GM21423 (cell line): ENCODE data around the gene INSL3.
"Not testable (repeated sequence)": the region's sequence is repeated elsewhere in the genome, so short reads cannot be mapped to it uniquely, and the experiment has no call there.

Experiments used
- ATAC-seq: cut with Tn5 transposase; IDR thresholded peaks from one replicate; pipeline ENCODE4 v1.9.1; 2021; ENCODE audit warnings: mild to moderate bottlenecking, moderate library complexity; ENCODE audit not compliant: unreplicated experiment

The INSL3 gene

DNA sequence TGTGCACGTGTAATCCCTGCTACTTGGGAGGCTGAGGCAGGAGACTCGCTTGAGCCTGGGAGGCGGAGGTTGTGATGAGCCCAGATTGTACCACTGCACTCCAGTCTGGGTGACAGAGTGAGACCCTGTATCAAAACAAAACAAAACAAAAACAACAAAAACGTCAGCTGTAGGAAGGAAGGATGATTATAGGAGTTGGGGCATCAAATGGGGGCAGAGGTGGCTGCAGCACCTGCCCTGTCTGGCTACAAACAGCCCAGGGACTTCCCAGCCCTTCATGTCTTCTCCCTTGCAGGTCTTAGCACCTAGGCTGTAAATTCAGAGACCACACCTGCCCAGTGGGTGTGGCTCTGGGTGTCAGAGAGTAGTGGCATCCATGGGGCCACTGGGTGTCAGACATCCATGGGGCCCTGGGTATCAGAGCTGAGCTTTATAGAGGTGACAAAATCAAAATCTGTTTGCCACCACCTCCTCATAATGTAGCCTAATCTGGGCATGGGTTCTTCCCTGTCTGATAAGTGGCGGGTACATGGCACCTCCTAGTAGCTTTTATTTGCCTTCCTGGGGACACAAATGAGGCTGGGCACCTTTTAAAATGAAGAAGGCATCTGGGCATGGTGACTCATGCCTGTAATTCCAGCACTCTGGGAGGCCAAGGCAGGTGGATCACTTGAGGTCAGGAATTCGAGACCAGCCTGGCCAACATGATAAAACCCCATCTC is 31.1 kb downstream of the INSL3 start:
- no peak for ATAC-seq

DNA sequence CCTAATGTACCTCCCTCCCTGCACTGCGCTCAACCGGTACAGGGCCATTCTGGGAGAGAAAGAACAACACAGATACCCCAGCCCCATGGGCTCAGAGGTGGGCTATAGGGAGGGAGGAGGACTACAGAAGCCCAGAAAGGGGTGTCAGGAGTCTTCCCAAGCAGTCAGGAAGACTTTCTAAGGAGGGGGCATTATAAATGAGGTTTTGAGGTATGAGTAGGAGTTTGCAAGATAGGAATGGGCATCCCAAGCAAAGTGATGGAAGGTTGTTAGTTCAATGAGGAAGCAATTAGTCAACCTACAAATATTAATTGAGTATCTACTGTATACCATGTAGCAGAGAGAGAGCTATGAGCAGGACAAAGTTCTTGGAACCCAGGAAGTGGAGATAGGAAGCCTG is 32.7 kb downstream of the INSL3 start:
- ATAC-seq, result no peak

DNA sequence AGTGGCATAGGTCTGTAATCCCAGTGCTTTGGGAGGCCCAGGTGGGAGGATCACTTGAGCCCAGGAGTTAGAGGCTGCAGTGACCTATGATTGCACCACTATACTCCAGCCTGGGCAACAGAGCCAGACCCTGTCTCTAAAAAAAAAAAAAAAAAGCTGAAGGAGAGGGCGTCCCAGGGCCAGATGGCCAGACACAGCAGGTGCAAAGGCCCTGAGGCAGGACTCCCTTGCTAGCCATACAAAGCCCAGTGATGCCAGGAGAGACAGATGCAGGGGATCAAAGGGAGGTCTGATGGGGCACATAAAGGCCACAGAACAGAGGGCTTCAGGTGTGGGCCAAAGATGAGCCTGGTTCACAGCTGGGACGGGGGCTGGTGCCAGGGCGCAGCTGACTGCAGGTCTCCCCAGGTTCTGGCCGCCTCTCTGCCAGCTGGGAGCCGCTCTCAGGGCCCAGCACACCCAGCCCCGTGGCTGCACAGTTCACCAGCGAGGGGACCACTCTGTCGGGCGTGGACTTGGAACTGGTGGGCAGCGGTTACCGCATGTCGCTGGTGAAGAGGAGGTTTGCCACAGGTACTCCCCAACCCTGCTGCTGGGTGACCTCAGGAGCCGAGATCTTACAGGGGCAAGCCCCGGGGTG is 33.9 kb downstream of the INSL3 start:
- ATAC-seq, result no peak

DNA sequence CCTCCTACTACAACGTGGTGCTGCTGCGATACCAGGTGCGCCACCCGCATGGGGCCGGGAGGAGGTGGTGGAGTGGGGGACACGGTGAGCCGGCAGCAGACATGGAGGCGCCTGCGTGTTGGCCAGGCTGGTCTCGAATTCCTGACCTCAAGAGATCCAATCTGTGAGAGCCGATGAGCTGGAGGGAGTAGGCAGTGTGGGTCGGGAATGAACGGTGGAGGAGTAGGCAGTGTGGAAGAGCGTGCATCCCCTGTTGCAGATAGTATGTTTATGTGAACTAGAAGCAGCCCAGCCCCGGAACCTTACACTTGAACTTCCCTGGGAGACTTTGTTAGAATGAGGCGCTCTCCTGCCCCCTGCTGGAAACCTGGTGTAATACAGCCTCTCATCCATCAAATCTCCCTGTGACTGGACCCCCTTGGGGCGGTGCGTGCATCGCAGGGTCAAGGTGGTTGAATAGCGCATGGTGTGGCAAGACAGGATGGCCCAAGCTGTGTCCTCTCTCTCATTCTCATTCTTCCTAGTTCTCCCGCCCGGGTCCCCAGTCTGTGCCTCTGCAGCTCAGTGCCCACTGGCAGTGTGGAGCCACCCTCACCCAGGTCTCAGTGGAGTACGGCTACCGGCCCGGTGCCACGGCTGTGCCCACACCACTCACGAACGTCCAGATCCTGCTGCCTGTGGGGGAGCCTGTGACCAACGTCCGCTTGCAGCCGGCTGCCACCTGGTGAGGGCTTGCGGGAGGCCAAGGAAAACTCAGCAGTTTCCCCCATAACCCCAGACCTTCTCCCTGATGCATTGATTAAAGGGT is 36.9 kb downstream of the INSL3 start:
- ATAC-seq, result no peak

DNA sequence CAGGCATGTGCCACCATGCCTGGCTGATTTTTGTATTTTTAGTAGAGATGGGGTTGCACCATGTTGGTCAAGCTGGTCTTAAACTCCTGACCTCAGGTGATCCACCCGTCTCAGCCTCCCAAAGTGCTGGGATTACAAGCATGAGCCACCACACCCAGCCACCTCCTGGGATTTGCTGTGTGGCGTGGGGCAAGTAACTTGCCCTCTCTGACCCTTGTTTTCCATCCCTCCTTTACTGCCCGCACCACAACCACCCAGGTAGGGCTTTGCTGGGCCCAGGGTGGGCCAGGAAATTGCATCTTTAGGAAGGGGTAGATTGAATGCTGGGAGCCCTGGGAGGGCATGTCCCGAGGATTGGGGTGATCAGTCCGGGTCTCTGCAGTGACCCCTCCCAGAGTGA is 37.6 kb downstream of the INSL3 start:
- ATAC-seq, result not testable (repeated sequence)

DNA sequence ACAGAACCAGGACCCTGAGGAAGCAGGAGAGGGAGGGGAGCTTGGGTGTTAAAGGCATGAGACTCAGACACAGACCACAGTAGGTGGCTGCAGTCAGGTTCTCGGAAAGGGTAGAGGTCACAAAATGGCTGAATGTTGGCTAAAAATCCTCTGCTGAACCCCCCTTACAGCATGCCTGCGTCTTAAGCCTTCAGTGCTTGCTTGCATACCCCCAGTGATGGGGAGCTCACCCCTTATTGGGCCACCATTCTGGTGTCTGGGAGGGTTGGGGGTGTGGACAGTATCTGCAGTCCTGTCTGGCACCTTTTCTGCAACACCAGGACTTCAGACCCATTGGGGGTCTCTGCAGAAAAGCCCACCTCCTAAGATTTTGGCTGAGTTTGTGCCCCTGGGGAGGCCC is 40.5 kb downstream of the INSL3 start:
- no peak for ATAC-seq

DNA sequence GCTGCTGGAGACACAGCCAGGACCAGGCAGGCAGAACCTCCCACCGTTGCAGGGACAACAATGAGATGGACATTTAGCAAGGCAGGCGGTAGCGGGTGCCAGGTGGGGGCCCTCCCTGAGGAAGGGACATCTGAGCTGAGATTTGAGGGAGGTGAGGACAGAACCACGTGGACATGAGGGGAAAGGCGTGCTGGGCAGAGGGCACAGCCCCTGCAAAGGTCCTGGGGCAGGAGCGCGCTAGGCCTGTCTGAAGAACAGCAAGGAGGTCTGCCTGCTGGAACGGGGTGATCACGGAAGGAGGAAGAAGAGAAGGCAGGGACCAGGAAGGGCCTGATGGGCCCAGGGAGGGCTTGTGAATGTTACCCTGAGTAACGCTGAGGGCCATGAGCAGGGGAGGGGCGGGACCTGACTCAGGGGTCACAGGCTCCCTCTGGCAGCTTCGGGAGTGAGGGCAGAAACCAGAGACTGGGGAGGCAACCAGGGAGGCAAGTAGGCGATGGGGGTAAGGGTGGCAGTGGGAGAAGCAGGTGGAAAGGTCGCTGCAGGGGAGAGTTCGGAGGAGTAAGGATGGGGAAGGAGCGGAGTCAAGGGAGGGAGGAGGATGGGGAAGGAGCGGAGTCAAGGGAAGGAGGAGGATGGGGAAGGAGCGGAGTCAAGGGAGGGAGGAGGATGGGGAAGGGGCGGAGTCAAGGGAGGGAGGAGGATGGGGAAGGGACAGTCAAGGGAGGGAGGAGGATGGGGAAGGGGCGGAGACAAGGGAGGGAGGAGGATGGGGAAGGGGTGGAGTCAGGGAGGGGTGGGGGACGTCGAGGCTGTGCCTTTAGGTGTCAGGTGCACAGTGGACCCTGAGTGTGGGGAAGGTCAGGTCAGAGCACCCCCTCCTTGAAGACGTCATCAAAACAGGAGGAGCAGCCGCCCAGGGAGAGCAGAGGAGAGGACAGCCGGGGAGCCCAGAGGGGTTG is 42.1 kb downstream of the INSL3 start:
- no peak for ATAC-seq

DNA sequence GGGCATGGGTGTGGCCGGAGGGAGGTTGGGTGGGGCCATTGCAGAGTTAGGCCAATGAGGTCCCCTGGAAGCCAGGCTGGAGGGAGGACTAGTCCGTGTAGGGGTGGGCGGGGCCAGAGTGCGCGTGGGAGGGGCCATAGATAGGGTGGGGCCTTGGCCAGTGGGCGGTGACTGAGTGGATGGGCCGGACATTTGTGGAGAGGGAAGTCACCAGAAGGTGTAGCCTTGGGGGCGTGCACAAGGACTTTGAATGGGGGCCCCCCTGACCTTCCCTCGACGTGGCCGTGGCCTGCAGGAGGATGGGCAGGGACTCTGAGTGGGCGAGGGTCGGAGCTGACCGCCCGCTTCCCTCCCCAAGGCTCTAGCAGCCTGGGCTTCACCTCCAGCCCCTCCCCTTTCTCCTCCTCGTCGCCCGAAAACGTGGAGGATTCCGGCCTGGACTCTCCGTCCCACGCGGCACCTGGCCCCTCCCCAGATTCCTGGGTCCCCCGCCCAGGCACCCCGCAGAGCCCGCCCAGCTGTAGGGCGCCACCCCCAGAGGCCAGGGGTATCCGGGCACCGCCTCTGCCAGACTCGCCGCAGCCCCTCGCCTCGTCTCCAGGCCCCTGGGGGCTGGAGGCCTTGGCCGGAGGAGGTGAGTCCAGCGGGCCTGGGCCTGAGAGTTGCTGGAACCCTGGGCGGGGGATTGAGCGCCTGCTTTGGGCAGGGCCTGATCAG is 42.9 kb downstream of the INSL3 start:
- no peak for ATAC-seq

DNA sequence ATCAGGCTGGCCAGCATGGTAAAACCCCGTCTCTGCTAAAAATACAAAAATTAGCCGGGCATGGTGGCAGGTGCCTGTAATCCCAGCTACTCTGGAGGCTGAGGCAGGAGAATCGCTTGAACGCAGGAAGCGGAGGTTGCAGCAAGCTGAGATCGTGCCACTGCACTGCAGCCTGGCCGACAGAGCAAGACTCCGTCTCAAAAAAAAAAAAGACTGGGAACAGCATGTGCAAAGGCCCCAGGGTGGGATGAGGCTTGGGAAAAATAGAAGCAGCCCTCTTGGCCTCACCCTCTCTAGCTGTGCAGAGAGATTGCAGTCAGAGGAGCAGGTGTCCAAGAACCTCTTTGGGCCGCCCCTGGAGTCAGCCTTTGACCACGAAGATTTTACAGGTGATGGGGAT is 43.5 kb downstream of the INSL3 start:
- not testable (repeated sequence) for ATAC-seq

DNA sequence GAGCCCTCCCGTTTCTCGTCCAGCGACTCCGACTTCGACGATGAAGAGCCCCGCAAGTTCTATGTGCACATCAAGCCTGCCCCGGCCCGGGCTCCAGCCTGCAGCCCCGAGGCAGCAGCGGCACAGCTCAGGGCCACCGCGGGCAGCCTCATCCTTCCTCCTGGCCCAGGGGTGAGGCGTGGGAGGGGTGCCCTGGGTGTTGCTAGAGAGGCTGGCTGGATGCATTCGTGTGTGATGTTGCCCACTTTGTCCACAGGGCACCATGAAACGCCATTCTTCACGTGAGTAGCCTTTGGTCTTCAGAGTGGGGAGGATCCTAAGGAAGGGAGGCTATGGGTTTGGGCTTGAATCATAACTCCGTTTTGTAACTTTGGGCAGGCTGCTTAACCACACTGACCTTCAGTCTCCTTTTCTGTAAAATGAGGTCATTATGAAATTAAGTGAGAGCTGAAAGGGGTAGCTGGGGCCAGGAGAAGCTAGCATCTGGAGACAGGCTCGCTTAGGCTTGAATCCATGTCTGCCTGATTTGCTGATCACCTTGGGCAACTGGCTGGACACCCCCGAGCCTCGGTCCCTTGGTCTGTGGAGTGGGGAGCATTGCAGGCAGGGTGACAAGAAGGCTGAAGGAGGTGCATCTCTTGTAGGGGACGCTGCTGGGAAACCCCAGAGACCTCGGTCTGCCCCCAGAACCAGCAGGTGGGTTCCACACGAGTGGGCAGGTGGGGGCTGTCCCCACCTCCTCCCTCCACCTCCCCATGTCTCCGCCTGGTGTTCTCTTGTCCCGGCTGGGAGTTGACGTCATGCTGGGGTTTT is 45.1 kb downstream of the INSL3 start:
- peak; percentile 79 for ATAC-seq

DNA sequence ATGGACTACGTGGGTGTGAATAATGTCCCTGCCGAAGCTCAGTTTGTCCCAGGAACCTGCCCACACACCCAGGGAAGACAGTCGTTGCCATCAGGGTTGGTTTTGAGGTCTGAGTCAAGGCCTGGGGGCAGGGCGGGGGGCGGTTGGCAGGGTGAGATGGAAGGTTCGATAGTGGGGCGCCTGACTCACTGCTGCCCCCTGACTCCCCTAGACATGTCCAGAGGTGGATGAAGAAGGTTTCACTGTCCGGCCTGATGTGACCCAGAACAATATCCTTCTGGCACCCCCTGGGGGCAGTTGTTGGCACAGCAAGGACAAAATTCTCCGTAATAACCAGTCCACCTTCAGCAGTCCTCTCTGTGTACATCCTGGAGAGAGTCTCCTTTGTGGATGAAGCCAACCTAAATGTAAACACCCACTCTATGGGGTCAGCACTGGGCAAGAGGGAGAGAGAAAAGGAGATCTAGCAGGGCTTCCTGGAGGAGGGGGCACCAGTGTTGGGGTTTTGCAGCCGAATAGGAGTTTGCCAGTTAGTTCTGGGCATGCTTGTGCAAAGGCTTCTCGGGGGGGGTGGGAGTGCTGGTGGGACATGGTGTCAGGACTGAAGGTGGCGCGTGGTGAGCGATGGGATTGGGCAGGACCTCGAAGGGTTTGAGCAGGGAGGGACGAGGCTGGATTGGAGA is 45.9 kb downstream of the INSL3 start:
- ATAC-seq, result no peak

DNA sequence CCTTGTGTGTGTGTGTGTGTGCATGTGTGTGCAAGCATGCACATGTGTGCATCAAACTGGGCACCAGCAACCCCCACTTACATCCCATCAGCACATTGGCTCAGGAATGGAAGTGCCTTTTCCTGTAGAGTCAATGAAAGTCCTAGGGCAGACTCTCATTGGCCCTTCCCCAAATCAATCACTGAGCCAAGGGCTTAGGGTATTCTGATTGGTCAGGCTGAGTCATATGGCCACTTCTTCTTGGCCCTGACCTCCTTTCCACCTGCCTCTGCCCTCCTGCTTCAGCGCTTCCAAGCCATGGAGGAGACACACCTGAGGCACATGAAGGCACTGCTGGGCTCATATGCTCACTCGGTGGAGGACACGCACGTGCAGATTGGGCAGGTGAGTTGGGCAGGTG is 49.1 kb downstream of the INSL3 start:
- no peak for ATAC-seq

DNA sequence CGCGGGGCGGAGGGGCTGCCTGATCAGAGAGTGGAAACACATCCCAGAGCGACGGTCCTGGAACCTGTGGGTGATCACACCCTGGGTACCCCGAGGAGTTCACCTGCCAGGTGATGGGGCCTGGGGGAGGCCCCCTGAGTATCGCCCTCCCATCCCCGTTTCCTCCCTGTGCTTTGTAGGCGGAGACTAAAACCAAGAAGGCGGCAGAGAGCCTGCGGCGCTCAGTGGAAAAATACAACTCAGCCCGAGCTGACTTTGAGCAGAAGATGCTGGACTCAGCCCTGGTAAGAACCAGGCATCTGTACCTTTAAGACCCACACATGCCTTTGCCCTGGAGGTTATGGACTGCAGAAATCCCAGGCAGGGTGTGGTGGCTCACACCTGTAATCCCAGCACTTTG is 50.7 kb downstream of the INSL3 start:
- ATAC-seq, result no peak

DNA sequence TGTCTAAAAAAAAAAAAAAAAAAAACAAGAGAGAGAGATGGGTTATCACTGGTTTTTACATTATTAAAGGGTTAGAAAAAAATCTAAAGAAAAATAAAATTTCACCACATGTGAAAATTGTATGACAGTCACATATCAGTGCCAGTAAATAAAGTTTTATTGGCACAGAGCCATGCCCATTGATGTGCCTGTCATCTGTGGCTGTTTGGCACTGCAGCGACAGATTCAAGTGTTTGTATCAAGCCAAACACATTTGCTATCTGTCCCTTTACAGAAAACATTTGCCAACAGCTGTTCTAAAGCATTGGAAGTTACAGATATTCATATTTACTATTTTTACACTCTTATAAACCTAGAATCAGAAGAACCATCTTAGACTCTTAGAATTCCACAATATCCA is 53.8 kb downstream of the INSL3 start:
- ATAC-seq, result no peak

DNA sequence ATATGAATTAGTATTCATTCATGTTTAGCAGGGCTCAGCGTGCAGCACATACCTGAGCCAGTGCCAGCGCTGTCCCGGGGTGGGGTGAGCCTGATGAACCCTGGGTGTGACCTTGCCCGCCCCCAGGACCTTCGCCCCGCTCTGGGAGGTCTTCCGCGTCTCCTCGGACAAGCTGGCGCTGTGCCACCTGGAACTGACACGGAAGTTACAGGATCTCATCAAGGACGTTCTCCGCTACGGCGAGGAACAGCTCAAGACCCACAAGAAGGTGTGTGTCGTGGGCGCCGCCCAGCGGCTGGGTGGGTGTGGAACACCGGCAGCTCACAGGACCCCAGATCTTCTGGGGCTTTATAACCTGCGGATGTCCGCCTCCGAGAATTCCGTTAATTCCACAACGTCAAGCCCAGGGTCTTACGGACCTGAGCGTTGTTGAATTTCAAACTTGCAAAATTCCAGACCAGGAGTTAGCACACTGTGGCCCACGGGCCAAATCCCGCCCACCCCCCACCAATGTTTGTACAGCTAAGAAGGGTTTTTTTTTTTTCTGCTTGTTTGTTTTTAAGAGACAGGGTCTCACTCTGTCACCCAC is 54.7 kb downstream of the INSL3 start:
- ATAC-seq, result no peak
